ENCODE measurements around the gene PPP1R13B. TPM values are rescaled to one million over a fixed set of nuclear protein-coding genes. Genes with fewer than 3 reads are reported as not detected.

The PPP1R13B gene
- total RNA-seq (2022; extraction: Qiagen RNA extraction; ENCODE audit: low read depth): 3.7 to 5.7 TPM (median 4.8 TPM) in 5 replicates

GRCh38 chr14:103847451-103848174 lies at the start of gene PPP1R13B:
Gene PPP1R13B, minus strand, starts transcription at chr14:103847575. Its CDS starts 268 bp downstream, at chr14:103847307.

GRCh38 chr14:103715052-103716000 lies 132.0 kb downstream of the PPP1R13B start, which contains the start of the genes XRCC3 and ZFYVE21:
Gene XRCC3, minus strand, starts transcription at chr14:103715451. Its CDS starts 4,364 bp downstream, at chr14:103711087.
Gene ZFYVE21, plus strand, starts transcription at chr14:103715810. Its CDS starts 32 bp downstream, at chr14:103715842.

Other genes starting within 250 kb of the PPP1R13B start
- gene KLC1, start 218.4 kb downstream of the PPP1R13B start, total RNA-seq (2022; extraction: Qiagen RNA extraction; ENCODE audit: low read depth): 90.9 to 118 TPM (median 107 TPM) in 5 replicates
- 27.9 to 32.1 TPM (median 30.1 TPM) in 5 replicates for gene XRCC3, start 132.1 kb downstream of the PPP1R13B start, total RNA-seq (2022; extraction: Qiagen RNA extraction; ENCODE audit: low read depth)
- gene ZFYVE21, start 131.8 kb downstream of the PPP1R13B start, total RNA-seq (2022; extraction: Qiagen RNA extraction; ENCODE audit: low read depth): 29.9 to 39.9 TPM (median 34.5 TPM) in 5 replicates
- gene TDRD9, start 80.9 kb upstream of the PPP1R13B start, total RNA-seq (2022; extraction: Qiagen RNA extraction; ENCODE audit: low read depth): 0.02 TPM in 1 of 5 replicates, not detected in the others
- gene RD3L, start 95.0 kb upstream of the PPP1R13B start, total RNA-seq (2022; extraction: Qiagen RNA extraction; ENCODE audit: low read depth): not detected in 5 replicates
- gene ASPG, start 238.1 kb upstream of the PPP1R13B start, total RNA-seq (2022; extraction: Qiagen RNA extraction; ENCODE audit: low read depth): 0.02 TPM in 1 of 5 replicates, not detected in the others